HCT116 (cell line): ENCODE data around the gene ADAMTS16. TPM values are rescaled to one million over a fixed set of nuclear protein-coding genes. Genes with fewer than 3 reads are reported as not detected.

ENCODE experiments used
- ATAC-seq: fragments of 200-7000 bp; cut with Tn5 transposase; 2 replicates; pipeline ENCODE4 v1.9.1; 2020; ENCODE audit warnings: mild to moderate bottlenecking, moderate library complexity
- BruUV-seq: library from RNA; stranded (reverse); fragments of 400-500 nt; replicated peaks from 2 replicates; lab custom pipeline; 2021; lab: Mats Ljungman, UMichigan
- CTCF ChIA-PET: fragments of 300-600 bp; sonication (Branson Sonifier 250); formaldehyde crosslinking; loops from one replicate; lab custom pipeline; 2021; ENCODE audit warnings: antibody characterized with exemption; lab: Charles Lee
- POLR2A ChIA-PET: fragments of 300-600, 350-600 bp; sonication (Branson Sonifier 250); formaldehyde crosslinking; loops from one replicate; lab custom pipeline; 2021; ENCODE audit warnings: antibody characterized with exemption; lab: Charles Lee
- RAD21 ChIA-PET, 2 experiments: fragments of 300-600 bp; sonication (Branson Sonifier 250); formaldehyde crosslinking; loops; one replicate each; lab custom pipeline; 2023; ENCODE audit warnings: low total read pairs in 2 of 2; ENCODE audit not compliant: uncharacterized antibody in 2 of 2, unreplicated experiment in 2 of 2, low non-redundant PET in 1 of 2; lab: Charles Lee
- DNase-seq: peaks from one replicate; pipeline ENCODE4 v3.0.0-alpha.2; 2010; ENCODE audit warnings: low read depth, low spot score
- H2AFZ ChIP-seq: fragments of 200-600 bp; shearing (Covaris generic), sonication (generic); 2 replicates; pipeline ENCODE4 v1.6.1; 2017; ENCODE audit warnings: low read depth, mixed run types, mixed read lengths, antibody characterized with exemption, low read length; ENCODE audit not compliant: poor library complexity, severe bottlenecking
- H3K27ac ChIP-seq: 2 replicates; pipeline ENCODE4 v1.5.1; 2012; ENCODE audit warnings: low read depth, low read length
- H3K27me3 ChIP-seq: fragments of 200-600 bp; sonication (generic); 2 replicates; pipeline ENCODE4 v1.6.1; 2016; ENCODE audit warnings: mixed run types, low read length, mixed read lengths; ENCODE audit not compliant: insufficient read depth
- H3K36me3 ChIP-seq, 2 experiments: fragments of 200-500 bp in 1 of 2; fragments of 200-600 bp in 1 of 2; sonication (Bioruptor generic) in 1 of 2; sonication (generic) in 1 of 2; 2 replicates each; pipeline versions ENCODE4 v1.5.1 to v1.6.1; 2014 to 2016; ENCODE audit warnings: low read length in 2 of 2, inconsistent platforms in 1 of 2, mixed read lengths in 1 of 2, mixed run types in 1 of 2; ENCODE audit not compliant: insufficient read depth in 2 of 2, control insufficient read depth in 1 of 2
- H3K4me1 ChIP-seq, 2 experiments: fragments of 200-600 bp in 1 of 2; sonication (generic) in 1 of 2; 2 replicates each; pipeline versions ENCODE4 v1.5.1 to v1.6.1; 2012 to 2017; ENCODE audit warnings: low read length in 2 of 2, inconsistent platforms in 1 of 2, mild to moderate bottlenecking in 1 of 2, mixed read lengths in 1 of 2, mixed run types in 1 of 2, moderate library complexity in 1 of 2; ENCODE audit not compliant: insufficient read depth in 2 of 2, control insufficient read depth in 1 of 2
- H3K4me2 ChIP-seq: fragments of 200-600 bp; sonication (generic); 2 replicates; pipeline ENCODE4 v1.6.1; 2017; ENCODE audit warnings: mixed run types, low read length, mixed read lengths
- H3K4me3 ChIP-seq, 2 experiments: fragments of 200-600 bp in 1 of 2; sonication (generic) in 1 of 2; replicated peaks in 1 of 2; 2 replicates each; pipeline ENCODE4 v1.5.1; 2011 to 2016; ENCODE audit warnings: low read length in 2 of 2, control low read depth in 1 of 2, low read depth in 1 of 2, mild to moderate bottlenecking in 1 of 2, mixed read lengths in 1 of 2, mixed run types in 1 of 2
- H3K79me2 ChIP-seq: fragments of 200-600 bp; sonication (generic); 2 replicates; pipeline ENCODE4 v1.6.1; 2017; ENCODE audit warnings: mild to moderate bottlenecking, mixed run types, low read length, moderate library complexity, mixed read lengths; ENCODE audit not compliant: insufficient read depth
- H3K9ac ChIP-seq: fragments of 200-600 bp; sonication (generic); 2 replicates; pipeline ENCODE4 v1.6.1; 2016; ENCODE audit warnings: low read length, mixed read lengths
- H3K9me2 ChIP-seq: fragments of 200-600 bp; sonication (generic), shearing (Covaris generic); 2 replicates; pipeline ENCODE4 v1.6.1; 2017; ENCODE audit warnings: mixed run types, mild to moderate bottlenecking, moderate library complexity; ENCODE audit not compliant: insufficient read depth
- H3K9me3 ChIP-seq, 2 experiments: fragments of 200-500 bp in 1 of 2; fragments of 200-600 bp in 1 of 2; sonication (Bioruptor generic) in 1 of 2; sonication (generic) in 1 of 2; 2 replicates each; pipeline ENCODE4 v1.6.1; 2014 to 2017; ENCODE audit warnings: low read length in 2 of 2, mixed read lengths in 2 of 2, inconsistent platforms in 1 of 2, low read depth in 1 of 2, mild to moderate bottlenecking in 1 of 2, mixed run types in 1 of 2, moderate library complexity in 1 of 2; ENCODE audit not compliant: control insufficient read depth in 1 of 2, insufficient read depth in 1 of 2
- H4K20me1 ChIP-seq: fragments of 200-600 bp; sonication (generic), shearing (Covaris generic); 2 replicates; pipeline ENCODE4 v1.6.1; 2017; ENCODE audit warnings: mixed run types, mild to moderate bottlenecking, moderate library complexity; ENCODE audit not compliant: insufficient read depth
- EZH2 ChIP-seq: fragments of 200-600 bp; sonication (generic); IDR thresholded peaks from 2 replicates; pipeline ENCODE4 v1.6.1; 2017; ENCODE audit warnings: antibody characterized with exemption, mixed run types
- EZH2phosphoT487 ChIP-seq: fragments of 200-600 bp; IDR thresholded peaks from 2 replicates; pipeline ENCODE4 v1.6.1; 2018; ENCODE audit warnings: antibody characterized with exemption, borderline replicate concordance
- FOSL1 ChIP-seq: IDR thresholded peaks from 2 replicates; pipeline ENCODE4 v1.6.1; 2012; ENCODE audit warnings: low read depth
- JUND ChIP-seq: IDR thresholded peaks from 2 replicates; pipeline ENCODE4 v1.6.1; 2012
- POLR2A ChIP-seq: IDR thresholded peaks from 2 replicates; pipeline ENCODE4 v1.7.0; 2011; ENCODE audit warnings: borderline replicate concordance; ENCODE audit not compliant: insufficient read depth, insufficient read length; ENCODE audit errors: extremely low read depth
- POLR2AphosphoS5 ChIP-seq: IDR thresholded peaks from 2 replicates; pipeline ENCODE4 v1.6.1; 2011; ENCODE audit warnings: mild to moderate bottlenecking, low read depth, low read length, moderate library complexity
- SRF ChIP-seq: IDR thresholded peaks from 2 replicates; pipeline ENCODE4 v1.6.1; 2012; ENCODE audit warnings: low read depth
- TCF7L2 ChIP-seq: IDR thresholded peaks from 2 replicates; pipeline ENCODE4 v1.7.0; 2011; ENCODE audit warnings: borderline replicate concordance, inconsistent platforms; ENCODE audit not compliant: insufficient read depth, insufficient read length; ENCODE audit errors: extremely low read depth
- intact Hi-C: fragments of 100-400 bp; cut with micrococcal nuclease; formaldehyde crosslinking; loops from 2 replicates; pipeline ENCODE4 v1.10.0; 2022
- total RNA-seq: library from RNA; stranded (reverse); gene quantifications from one replicate; pipeline ENCODE4 v1.2.1, GENCODE V29; 2021; ENCODE audit not compliant: unreplicated experiment
- TF ChIP-seq, protein P1 (sequence below), 3 experiments: fragments of 200-600 bp in 1 of 3; sonication (generic) in 1 of 3; IDR thresholded peaks in 2 of 3; conservative IDR thresholded peaks in 1 of 3; 2 replicates each; pipeline ENCODE4 v1.5.1; 2012 to 2017; ENCODE audit warnings: low read depth in 2 of 3, low read length in 2 of 3, antibody characterized with exemption in 1 of 3, borderline replicate concordance in 1 of 3, control low read depth in 1 of 3, mild to moderate bottlenecking in 1 of 3, mixed read lengths in 1 of 3, mixed run types in 1 of 3, moderate library complexity in 1 of 3; ENCODE audit not compliant: insufficient read depth in 1 of 3

ADAMTS16 gene
- total RNA-seq, 1 experiment from 2014 or later = 2.4 TPM

DNA sequence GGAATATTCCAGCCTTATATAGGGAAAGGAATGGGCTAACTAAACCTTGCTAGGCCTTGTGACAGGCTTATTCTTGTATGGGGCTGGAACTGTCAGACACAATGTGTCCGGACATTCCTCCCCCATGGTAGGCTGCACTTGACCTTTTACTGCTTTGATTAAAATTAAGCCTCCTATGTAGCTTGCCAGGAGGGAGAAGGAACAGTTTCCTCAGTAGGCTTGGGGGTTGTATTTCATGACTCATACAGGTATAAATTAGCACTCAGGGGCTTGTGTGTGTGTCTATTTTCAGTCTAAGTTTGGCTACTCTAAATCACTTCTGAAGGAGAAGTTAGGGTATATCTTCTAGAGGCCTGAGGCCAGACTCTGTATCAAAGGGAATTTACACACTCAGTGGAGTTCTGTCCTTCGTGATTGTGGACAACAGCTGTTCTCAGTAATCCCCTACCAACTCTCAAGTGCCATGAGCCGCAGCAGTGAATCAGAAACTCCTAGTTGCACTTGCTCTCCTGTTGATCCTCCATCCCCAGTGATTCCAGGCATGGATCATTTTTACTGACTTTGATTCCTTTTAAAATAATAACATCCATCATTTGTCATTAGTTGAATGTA is 16.4 kb downstream of the ADAMTS16 start:
- no peaks in the 10 kb centered on the region for H3K9me3 ChIP-seq
- peaks cover 0 to 17% of the 10 kb centered on the region in 2 experiments; a peak in 1 of 4 replicates for H3K4me1 ChIP-seq
- no peaks in the 10 kb centered on the region for H3K36me3 ChIP-seq
- ChIA-PET RAD21 (no interaction called here), POLR2A (no interaction called here), CTCF (no interaction called here)
- no peaks in the 10 kb centered on the region for H3K9me2 ChIP-seq
- no peak overlapping the region for H3K9ac ChIP-seq
- no peak overlapping the region for H3K4me3 ChIP-seq
- BruUV-seq = no TSS peak
- intact Hi-C loops = no loop called here
- no peaks in the 10 kb centered on the region for H4K20me1 ChIP-seq
- H2AFZ ChIP-seq = no peak overlapping the region
- DNase-seq = no peak
- H3K79me2 ChIP-seq = no peaks in the 10 kb centered on the region
- no peaks in the 10 kb centered on the region for H3K27me3 ChIP-seq
- TF ChIP-seq EZH2phosphoT487 (no peak), FOSL1 (no peak), JUND (no peak), POLR2AphosphoS5 (no peak), SRF (no peak), TCF7L2 (no peak), POLR2A (no peak), EZH2 (no peak)
- TF ChIP-seq, protein P1, sequence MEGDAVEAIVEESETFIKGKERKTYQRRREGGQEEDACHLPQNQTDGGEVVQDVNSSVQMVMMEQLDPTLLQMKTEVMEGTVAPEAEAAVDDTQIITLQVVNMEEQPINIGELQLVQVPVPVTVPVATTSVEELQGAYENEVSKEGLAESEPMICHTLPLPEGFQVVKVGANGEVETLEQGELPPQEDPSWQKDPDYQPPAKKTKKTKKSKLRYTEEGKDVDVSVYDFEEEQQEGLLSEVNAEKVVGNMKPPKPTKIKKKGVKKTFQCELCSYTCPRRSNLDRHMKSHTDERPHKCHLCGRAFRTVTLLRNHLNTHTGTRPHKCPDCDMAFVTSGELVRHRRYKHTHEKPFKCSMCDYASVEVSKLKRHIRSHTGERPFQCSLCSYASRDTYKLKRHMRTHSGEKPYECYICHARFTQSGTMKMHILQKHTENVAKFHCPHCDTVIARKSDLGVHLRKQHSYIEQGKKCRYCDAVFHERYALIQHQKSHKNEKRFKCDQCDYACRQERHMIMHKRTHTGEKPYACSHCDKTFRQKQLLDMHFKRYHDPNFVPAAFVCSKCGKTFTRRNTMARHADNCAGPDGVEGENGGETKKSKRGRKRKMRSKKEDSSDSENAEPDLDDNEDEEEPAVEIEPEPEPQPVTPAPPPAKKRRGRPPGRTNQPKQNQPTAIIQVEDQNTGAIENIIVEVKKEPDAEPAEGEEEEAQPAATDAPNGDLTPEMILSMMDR (IDR thresholded peaks at IDR 0.05 in 2 of 3, conservative IDR thresholded peaks at IDR 0.05 in 1 of 3; ENCODE audit: borderline replicate concordance in 1 of 3, insufficient read depth in 1 of 3, low read depth in 2 of 3, low read length in 2 of 3) = no peak
- no peak overlapping the region for H3K27ac ChIP-seq
- peak overlapping the region; percentile 3; the same call in 1 of the 2 replicates for H3K4me2 ChIP-seq
- no peak for ATAC-seq
